GM19193 (cell line): ENCODE results near the gene PCSK6.

Source experiments
- POLR2A ChIP-seq: IDR thresholded peaks from 4 replicates; pipeline ENCODE4 v1.6.1; 2011; ENCODE audit not compliant: insufficient read depth, insufficient read length; ENCODE audit errors: extremely low read depth

The PCSK6 gene

GRCh38 chr15:101456057-101456739 lies 33.3 kb downstream of the PCSK6 start:
- no peak for TF ChIP-seq POLR2A

GRCh38 chr15:101455291-101456025 lies 34.0 kb downstream of the PCSK6 start:
- no peak for TF ChIP-seq POLR2A

- no peak for TF ChIP-seq POLR2A
Measured at GRCh38 chr15:101454365-101454764, 35.1 kb downstream of the PCSK6 start.

- no peak for TF ChIP-seq POLR2A
Measured at GRCh38 chr15:101453123-101454120, 36.1 kb downstream of the PCSK6 start.

- TF ChIP-seq POLR2A = no peak
Measured at GRCh38 chr15:101452572-101452971, 36.9 kb downstream of the PCSK6 start.

- TF ChIP-seq POLR2A = no peak
Measured at GRCh38 chr15:101451846-101452245, 37.7 kb downstream of the PCSK6 start.

- TF ChIP-seq POLR2A = no peak
Measured at GRCh38 chr15:101451266-101451799, 38.2 kb downstream of the PCSK6 start.

GRCh38 chr15:101450403-101451265 lies 38.9 kb downstream of the PCSK6 start:
- TF ChIP-seq POLR2A = no peak

GRCh38 chr15:101449471-101450402 lies 39.8 kb downstream of the PCSK6 start:
- TF ChIP-seq POLR2A = no peak

- no peak for TF ChIP-seq POLR2A
Measured at GRCh38 chr15:101448336-101448735, 41.2 kb downstream of the PCSK6 start.

- TF ChIP-seq POLR2A = no peak
Measured at GRCh38 chr15:101447561-101448071, 41.9 kb downstream of the PCSK6 start.

- no peak for TF ChIP-seq POLR2A
Measured at GRCh38 chr15:101447168-101447533, 42.4 kb downstream of the PCSK6 start.
